Stimulated activated CD8-positive, alpha-beta memory T cell treated with anti-CD3 and anti-CD28 coated beads, Interleukin-4, amount 100 ng/mL, for 1 hour (primary cell): ENCODE results near the gene GALR2.

Source experiments
- DNase-seq, 2 donors: peaks; one replicate each; pipeline ENCODE4 v3.0.0-alpha.2; 2020; ENCODE audit warnings: low read depth in 2 of 2, low spot score in 1 of 2

The GALR2 gene

DNA sequence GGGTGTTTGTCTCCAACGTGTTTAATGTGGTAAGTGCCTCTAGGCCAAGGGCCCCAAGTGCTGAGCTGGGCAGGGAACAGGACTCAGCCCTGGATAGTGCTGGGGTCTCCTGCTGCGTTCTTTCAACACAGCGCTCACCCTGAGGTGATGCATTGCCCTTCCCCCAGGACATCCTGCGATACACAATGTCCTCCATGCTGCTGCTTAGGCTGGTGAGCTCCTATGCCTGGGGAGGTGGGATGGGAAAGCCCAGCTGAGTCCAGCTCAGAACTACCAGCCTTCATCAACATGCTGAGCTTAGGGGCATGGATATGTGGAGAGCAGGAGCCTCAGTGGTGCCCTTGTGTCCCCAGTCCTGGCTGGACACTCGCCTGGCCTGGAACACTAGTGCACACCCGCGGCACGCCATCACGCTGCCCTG, 5.0 kb downstream of the GALR2 start:
- DNase-seq = no peak

DNA sequence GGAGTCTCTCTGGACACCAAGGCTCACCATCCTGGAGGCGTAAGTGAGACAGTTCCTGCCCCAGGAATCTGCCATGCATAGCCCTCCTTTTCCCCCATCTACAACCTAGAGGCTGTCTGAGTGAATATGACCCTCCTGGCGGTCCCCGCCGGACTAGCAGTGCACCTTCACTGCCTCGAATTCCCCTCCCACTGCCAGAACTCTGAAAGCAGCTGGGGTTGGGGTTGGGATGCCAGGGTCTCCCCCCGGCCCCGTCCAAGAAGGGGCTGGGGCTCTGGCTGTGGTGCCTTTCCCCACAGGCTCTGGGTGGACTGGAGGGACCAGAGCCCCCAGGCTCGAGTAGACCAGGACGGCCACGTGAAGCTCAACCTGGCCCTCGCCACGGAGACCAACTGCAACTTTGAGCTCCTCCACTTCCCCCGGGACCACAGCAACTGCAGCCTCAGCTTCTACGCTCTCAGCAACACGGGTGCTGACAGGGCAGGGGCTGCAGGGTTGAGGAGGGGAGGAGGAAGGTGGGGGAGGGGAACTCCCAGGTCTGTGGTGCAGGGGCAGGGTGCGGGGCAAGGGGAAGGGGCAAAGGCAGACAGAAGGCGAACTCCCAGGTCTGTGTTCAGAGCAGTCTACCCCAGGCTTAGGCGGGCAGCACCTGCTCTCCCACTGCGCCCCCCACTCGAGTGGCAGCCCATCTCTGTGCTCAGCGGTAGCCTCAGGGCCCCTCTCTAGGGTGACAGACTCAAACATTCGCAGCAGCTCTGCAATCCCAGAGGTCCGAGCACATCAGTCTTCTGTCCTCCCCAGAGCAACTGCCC, 5.6 kb downstream of the GALR2 start:
- no peak for DNase-seq

DNA sequence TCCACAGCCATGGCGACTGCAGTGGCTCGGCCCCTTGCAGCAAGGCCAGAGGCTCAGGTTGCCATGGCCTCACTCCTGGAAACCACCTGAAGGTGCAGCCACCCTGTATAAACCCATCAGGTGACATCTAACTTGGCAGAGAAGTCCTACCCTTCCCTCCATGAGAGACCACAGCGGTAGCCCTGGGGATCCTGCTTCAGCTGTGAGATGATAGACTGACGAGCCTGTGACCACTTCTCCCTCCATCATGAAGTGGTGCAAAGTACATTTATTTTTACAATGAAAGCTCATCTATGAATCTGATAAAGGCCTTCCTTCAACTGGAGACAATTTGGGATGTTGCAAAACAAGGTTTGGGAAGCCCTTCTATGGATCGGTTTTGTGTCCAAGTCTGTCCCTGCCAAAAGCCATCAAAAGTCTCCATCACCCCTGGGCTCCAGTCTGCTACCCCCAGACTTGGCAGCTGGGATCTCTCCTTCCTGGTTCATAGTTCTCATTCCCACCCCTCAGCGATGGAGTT, 6.2 kb downstream of the GALR2 start:
- no peak for DNase-seq

DNA sequence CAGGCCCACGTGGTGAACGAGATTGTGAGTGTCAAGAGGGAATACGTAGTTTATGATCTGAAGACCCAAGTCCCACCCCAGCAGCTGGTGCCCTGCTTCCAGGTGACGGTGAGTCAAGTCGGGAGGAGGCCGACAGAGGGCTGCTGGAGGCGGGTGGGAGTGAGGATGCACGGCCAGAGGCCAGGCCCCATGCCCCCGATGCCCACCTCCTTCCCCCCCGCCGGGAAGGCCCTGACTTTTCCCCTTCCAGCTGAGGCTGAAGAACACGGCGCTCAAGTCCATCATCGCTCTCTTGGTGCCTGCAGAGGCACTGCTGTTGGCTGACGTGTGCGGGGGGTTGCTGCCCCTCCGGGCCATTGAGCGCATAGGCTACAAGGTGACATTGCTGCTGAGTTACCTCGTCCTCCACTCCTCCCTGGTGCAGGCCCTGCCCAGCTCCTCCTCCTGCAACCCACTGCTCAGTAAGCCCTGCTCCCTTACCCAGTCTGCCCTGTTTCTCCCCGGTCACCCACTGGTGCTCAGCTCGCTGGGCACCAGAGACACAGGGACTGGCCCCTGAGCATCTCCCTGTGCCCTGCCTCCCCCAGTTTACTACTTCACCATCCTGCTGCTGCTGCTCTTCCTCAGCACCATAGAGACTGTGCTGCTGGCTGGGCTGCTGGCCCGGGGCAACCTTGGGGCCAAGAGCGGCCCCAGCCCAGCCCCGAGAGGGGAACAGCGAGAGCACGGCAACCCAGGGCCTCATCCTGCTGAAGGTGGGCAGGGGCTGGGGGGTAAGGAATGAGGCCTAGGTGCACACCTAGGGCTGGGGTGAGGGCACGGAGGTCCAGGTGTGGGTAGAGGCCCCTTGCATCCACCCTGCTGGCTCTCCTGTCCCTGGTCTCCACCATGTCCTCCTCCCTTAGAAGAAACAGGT, 7.0 kb downstream of the GALR2 start:
- DNase-seq = no peak

DNA sequence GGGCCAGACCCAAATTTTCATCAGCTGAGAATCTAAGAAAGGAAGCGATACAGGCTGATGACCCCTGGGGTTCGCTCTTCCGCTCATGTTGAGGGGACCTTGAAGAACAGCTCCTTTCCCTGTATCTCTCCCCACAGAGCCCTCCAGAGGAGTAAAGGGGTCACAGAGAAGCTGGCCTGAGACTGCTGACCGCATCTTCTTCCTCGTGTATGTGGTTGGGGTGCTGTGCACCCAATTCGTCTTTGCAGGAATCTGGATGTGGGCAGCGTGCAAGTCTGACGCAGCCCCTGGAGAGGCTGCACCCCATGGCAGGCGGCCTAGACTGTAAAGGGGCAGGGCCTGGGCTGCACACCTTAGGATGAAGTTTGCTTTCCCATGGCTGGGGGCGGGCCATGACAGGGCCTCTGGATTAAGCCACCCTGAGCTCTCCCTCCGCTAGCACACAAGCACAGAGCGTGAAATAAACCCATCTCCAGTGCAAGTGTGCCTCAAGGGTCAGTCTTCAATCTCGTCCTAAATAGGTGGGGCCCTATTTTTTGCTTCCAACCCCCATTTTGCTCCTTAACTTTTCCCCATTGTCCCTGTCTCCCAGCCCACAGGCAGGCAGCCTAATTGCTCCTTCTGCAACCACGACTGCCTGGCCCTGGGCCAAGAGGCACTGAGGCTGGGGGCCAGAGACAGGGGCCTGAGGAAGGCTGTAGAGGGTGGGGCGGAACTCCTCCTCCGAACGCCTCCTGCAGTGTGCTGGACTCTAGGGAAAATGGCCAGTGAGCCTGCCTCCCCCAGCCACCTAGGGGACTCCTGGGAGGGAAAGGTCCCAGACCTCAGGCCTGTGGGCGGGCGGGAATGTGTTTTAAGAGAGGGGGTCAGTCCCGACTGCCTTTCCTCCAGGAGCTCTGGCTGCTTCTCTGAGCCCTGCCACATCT, 8.0 kb downstream of the GALR2 start:
- DNase-seq = no peak

DNA sequence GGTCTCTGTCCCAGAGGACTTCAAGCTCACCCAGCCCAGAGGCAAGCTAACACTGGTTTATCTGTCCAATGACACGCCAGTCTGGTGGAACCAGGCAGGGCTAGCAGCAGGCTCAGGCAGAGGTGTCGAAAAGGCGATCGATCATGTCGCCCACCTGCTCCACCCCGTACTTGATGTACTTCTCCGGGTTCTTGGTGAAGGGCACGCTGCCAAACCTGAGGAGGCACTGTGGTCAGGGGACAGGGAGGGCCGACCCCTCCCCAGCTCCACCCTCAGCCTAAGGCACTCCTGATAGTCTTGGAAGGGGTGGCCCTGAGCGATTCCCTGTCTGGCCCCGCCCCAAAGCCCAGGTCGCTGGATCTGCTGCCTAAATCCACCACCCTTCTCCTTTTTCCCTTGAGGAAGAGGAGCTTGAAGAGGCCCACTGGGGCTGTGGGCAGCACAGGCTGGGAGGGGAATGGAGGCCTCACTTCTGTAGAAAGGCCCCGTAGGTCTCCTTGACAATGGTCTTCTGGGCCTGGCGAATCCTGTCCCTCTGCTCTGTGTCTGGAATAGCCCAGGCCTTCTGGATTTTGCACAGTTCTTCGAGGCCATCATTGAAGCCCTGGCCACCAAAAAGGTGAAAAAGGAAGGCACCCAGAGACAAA, 9.1 kb downstream of the GALR2 start:
- DNase-seq = no peak

DNA sequence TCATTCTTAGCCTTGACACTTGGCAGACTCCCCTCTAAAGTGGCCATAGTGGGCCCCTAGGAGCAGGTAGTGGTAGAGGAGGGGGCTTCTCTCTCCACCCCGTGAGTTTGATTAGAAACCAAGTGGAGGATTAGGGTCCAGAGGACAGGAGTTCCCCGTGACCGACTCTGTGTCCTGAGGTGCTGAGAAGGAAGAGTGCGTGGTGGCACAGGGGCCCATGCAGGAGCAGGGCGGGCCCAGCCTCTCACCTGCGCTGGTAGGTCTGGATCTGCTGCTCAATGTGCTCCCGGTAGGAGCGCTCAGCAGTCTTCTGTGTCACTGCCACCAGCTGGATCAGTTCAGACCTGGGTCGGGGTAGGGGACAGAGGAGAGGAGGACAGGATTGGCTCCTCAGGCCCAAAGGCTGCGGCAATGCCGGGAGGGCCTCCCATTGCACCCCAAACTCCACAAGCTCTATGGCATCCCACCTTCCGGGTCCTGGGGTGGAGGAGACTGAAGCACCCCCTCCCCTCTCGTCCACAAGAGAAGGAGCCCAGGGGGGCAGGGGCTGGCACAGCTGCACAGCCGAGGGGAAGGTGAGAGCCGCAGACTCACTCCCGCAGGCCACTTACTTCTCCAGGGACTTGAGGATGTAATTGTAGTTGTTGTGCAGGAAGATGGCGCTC, 10.6 kb downstream of the GALR2 start:
- no peak for DNase-seq

DNA sequence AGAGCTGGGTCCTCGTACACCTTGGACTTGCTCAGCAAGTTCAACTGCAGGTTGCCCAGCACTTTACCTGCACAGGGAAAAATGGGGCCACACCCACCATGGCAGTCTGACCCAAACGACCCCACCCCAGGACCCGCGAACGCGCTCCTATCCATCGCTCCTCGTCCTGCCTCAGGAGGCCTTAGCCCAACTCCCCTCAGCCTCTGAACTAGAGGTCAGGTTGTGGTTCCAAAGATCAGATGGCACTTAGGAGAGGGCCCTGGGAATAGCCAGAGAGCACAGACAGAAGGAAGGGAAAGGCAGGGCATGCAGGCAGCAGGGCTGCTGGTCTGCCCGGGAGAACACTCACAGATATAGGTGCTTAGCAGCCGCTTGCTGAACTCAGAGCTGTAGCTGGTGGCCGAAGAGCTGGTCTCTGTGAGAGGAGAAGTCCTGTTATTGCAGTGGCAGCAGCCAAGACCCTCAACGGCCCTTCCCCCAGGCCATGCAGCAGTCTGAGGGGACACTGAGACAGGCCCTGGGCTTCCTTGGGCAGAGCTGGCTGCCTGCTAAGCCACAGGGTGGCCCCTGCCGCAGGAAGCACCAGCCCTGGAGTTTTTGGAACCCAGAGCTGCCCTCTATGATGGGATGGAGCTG, 11.3 kb downstream of the GALR2 start:
- no peak for DNase-seq

DNA sequence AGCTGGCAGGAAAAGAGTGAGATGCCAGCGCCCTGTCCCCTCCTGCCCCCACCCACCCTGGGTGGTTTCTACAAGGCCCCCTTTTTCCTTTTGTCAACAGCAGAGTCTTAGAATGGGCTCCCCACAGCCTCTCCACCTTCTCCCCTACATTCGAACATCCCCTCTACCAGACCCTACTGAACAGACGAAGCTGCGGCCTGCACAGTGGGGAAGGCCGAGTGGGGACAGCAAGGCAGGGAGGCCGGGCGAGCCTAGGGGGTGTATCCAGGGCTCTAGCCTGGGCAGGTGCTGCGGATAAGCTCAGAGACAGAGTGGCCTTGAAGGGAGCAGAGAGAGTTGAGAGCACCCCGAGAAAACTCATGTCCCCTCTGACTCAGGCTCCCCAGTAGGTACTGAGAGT, 11.8 kb downstream of the GALR2 start:
- DNase-seq = no peak

DNA sequence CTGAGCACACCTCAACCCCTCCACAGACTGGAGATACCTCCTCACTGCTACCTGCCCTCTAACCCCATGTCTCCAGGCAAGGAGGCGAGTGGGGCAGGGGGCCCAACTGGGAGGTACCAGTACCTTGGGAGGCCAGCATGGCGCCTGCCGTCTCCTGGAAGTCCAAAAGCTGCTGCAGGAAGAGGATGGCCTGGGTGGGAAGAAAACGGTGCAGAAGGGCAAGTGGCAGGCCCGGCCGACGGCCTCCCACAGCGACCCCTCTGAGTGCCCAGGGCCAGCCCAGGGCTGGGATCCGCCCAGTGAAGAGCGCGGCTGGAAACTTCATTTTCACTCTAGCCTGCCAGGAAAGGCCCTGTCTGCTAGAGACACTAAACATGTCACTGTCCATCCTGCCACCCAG, 12.9 kb downstream of the GALR2 start:
- DNase-seq = no peak

DNA sequence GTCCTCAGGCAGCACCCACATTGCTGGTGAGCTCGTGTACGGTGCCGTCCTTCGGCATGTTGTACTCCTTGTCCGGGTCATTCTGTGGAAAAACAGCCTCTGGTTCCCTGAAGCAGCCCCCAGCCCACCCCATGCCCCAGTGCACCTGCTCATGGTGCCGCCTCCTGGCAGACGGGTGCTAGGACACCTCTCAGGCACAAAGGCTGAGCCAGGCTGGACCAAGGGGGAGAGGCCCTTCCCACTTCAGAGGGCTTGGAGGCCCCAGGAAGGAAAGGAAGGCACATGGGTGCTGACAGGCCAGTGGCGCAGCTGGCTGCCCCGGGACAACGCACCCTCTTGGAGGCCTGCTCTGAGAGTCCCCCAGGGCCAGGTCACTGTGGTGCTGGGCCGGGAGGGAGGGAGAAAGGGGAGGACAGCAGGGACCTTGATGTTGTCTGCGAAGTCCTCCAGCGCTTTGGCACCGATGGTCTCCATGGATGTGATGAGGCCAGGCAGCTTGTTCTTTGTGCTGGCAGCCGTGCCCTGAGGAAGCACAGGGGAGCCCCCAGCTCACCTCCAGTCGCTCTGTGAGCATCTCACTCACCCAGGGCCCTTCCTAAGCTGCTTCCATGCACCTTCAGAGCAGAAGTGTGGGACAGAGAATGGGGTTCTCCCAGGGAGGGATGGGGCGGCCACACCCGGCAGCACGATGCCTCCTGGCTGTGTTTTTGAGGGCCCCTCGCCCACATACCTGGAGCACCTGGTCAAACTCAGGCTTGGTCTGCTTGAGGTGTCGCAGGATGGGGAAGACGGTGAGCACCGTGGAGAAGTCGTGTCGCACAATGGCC, 13.7 kb downstream of the GALR2 start:
- no peak for DNase-seq

DNA sequence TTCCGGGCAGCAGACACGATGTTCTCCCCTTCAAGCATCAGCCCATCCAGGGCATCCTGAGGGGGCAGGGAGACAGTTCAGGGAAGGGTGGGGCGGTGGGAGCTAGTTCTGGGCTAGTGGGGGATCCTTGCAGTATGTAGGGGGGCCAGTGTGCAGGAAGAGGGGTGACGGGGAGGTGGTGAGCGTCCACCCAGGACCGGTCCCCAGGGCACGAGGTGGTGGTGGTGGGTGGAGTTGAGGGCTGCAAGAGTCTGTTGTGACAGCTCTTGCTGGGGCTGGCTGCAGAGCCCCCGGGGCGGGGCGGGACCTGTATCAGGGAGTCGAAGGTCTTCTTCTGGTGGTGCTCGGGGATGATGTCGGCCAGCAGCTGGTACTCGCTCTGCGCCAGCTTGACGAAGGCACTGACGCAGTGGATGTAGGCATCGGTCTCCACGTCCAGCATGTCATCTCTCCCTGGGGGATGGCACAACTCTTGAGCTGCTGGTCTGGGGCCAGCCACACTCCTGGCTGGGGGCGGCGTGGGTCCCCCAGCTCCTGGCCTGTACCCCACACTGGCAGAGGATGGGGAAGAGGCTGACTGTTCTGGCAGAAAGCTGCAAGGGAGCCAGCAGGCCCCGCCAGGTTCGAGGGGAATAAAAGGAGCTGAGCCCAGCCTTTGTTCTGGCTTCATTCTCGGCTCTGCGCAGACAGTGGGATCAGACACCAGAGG, 14.4 kb downstream of the GALR2 start:
- DNase-seq = no peak

DNA sequence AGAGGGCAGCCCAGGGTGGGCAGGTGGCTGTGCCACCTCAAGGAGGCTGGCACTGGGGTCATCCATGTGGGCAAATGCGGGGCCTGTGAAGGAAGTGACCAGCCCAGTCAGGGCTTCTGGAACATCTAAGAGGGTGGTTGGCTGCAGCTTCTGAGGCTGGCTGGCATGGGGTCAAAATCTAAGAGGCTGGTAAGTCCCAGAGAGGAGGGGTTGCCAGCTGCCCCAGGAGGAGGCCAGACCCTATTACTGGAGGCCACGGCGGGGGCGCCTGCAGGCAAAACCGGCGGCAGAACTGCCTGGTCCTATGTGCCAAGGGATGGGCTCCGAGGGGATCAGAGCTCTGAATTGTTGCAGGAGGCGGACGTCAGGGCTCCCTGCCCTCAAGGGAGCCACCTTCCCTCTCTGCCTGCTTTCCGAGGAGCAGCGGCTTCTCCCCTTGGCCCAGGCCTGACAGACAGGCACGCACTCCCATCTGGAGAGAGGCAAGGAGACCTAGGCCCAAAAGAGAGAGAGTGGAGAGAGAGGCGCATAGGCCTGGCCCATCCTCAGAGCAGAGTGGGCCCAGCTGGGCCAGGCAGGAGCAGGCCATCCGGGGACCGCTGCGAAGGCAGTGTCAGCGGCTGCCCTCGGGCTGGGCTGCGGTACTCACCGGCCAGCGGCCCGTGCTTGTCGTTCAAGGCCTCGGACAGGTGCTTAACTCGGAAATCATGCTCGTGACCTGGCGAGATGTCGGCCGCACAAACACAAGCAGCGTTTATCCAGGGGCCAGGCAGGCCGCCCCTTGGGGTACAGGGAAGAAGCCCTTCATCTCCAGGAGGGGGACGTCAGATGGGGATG, 15.3 kb downstream of the GALR2 start:
- DNase-seq = no peak

DNA sequence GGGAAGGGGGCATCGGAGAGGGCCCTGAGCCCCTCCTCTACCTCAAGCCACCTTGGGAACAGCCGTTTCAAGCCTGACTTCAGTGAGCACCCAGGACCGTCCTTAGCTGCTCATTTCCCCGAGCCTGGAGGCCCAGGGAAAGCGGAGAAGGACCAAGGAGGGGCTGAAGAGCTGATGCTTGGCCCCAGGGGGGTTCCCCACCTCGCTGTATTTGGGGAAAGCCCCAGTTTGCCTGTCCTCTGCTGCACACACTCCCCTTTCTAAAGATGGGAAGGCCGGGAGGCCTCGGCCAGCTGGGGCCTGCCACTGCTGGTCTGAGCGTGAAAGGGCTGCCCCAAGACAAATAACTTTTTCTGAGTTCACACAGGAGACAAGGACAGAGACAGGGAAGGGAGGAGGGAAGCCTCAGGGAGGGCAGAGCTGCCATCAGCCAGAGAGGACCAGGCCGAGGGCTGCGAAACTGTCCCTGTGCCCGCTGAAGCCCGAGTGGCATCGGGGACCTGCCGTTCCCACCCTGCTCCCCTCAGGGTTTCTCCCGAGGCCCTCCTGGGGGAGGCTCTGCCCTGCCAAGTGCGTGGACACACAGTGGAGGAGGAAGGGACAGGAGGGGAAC, 16.0 kb downstream of the GALR2 start:
- DNase-seq = no peak

DNA sequence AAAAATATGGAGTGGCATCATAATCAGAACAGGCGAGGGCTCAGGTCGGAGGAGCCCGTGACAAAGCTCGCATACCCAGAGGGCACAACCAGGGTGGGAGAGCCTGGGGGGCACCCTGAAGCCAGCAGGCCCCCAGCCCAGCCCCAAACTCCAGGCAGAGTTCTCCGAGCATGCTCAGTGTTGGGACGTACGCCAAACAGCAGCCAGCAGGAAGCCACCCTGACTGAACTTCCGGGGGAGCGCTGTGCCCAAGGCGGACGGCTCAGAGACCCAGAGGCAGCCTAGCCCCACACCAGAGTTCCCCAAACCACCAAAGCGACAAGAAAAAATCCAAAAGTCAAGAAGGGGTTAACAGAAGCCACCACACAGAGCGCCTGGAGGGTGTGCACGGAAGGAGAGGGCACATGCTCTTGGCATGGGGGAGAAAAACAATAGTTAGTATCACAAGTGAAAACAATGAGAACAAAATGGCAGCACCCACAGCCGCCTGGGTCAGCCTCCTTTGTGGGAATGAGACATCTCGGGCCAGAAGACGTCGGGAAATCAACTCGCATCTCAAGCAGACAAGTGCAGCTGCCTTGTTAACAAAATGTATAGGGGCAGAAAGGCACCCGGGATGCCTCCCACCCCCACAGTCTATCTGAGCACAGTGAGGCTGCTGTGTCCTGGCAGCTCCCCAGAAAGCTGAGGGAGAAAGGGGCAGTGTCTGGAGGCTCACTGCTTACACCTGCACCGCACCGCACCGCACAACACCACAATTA, 17.1 kb downstream of the GALR2 start:
- DNase-seq = no peak
